ENCODE results near the gene NRN1L. TPM values are rescaled to one million over a fixed set of nuclear protein-coding genes. Genes with fewer than 3 reads are reported as not detected.
"Not testable (repeated sequence)": the region's sequence is repeated elsewhere in the genome, so short reads cannot be mapped to it uniquely, and the experiment has no call there.

Gene NRN1L
- not detected for total RNA-seq

DNA sequence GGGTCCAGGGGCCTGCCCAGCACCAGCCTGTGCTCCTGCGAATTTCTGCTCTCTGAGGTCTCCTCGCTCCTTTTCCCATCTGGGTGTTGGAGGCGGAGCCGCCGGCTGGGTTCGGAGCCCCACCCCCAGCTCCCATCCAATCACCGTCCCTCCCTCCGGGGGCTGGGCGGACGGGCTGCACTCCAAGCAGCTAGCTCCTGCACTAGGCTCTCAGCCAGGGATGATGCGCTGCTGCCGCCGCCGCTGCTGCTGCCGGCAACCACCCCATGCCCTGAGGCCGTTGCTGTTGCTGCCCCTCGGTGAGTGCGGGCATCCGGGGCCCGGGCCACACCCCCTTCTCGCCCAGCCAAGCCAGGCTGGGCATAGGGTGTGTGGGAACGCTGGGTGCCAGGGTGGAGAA is at the start of gene NRN1L:
NRN1L (plus strand) TSS at position 202 of the 400 bp plus-strand sequence; CDS start at position 221, 19 bp downstream.
- DNase-seq = no peak

GRCh38 chr16:67837190-67837589 is 47.5 kb upstream of the NRN1L start:
- not testable (repeated sequence) for DNase-seq

GRCh38 chr16:67837811-67838210 is 46.9 kb upstream of the NRN1L start:
- DNase-seq = no peak

GRCh38 chr16:67841198-67841815 is 43.4 kb upstream of the NRN1L start:
- DNase-seq = no peak

DNA sequence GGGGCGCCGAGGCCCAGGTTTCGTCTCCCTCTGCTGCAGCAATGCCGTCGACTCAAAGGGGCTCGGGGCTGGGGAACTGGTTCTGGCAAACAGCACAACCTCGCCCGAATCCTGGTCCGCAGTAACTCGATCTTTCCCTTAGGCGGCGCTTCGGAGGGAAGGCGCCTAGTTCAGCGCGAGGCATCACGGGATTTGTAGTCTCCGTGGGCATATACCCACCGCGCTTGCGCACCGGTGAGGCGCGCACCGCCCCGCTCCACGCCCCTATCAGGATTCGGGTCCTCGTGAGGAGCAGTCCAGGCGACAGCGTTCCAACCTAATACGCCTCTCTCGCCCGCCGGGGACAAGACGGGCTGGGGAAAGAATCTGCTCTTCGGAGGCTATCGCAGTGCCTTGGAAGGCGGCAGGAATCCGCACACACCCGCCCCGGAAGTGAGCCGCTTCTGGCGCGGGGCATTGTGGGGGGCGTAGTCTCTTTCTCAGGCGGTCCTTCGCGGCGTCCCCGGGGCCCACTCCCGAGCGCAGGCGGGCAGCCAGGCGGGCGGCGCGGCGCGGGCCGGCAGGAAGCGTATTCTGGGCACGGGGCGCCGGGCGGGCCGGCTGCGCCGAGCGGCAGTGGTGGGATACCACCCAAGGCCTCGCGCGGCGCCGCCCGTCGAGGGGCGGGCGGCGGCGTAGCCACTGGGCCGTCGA is 42.7 kb upstream of the NRN1L start, which contains the start of gene THAP11:
THAP11 (plus strand) TSS at position 505 of the 693 bp plus-strand sequence. CDS start 235 bp downstream, outside the sequence.
- DNase-seq = peak; percentile 93

DNA sequence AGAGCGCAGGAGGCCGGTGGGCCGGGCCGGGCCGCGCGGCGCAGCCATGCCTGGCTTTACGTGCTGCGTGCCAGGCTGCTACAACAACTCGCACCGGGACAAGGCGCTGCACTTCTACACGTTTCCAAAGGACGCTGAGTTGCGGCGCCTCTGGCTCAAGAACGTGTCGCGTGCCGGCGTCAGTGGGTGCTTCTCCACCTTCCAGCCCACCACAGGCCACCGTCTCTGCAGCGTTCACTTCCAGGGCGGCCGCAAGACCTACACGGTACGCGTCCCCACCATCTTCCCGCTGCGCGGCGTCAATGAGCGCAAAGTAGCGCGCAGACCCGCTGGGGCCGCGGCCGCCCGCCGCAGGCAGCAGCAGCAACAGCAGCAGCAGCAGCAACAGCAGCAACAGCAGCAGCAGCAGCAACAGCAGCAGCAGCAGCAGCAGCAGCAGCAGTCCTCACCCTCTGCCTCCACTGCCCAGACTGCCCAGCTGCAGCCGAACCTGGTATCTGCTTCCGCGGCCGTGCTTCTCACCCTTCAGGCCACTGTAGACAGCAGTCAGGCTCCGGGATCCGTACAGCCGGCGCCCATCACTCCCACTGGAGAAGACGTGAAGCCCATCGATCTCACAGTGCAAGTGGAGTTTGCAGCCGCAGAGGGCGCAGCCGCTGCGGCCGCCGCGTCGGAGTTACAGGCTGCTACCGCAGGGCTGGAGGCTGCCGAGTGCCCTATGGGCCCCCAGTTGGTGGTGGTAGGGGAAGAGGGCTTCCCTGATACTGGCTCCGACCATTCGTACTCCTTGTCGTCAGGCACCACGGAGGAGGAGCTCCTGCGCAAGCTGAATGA is 42.0 kb upstream of the NRN1L start:
- peak; percentile 63 for DNase-seq

GRCh38 chr16:67843343-67843765 is 41.3 kb upstream of the NRN1L start:
- DNase-seq = no peak

GRCh38 chr16:67844497-67844896 is 40.2 kb upstream of the NRN1L start:
- DNase-seq = no peak

GRCh38 chr16:67845291-67846062 is 39.2 kb upstream of the NRN1L start:
- DNase-seq = no peak

DNA sequence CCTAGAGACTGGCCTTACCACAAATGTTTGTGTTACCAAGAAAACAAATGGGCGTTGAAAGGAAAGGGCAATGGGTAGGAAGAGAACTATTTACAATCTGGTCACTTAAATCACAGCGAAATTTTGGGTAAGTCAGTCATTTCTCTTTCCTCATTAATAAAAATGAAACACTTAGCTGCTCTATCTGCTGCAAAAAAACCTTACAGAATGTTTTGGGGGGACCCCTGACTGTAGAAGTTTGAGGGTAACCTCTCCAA is 38.7 kb upstream of the NRN1L start:
- DNase-seq = no peak

DNA sequence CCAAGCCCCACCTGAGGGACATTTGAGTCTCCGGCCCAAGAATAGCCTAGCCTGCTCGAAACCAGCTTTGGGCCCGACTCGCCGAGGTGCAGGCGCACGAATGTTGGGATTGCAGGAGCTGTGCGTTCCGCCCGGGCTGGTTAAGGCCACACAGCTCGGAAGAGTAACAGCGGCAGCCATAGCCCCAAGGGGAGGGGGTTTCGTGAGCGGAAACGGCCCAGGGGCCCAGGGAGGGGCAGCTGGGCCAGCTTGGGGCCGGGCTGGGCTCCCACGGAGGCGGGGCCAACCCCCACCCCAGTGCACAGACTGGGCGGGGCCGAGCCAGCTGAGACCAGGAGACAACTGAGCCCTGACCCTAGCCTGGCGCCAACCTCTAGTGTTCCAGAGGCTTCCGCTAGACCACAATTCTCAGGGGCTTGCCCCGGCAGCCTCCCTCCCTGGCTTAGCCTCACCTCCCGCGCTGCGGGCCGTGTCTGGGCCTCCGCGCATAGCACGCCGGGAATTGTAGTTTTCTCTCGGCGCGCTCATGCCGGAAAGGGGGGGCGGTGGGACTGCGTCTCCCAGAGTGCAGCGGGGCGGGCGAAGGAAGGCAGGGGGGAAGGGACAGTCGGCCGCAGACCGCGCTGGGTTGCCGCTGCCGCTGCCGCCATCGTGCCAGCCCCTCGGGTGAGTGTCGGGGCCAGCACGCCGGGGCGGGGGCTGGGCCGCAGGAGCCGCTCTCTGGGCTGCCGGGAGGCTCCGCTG is 38.2 kb upstream of the NRN1L start, which contains the start of gene NUTF2:
NUTF2 (plus strand) TSS at position 614 of the 744 bp plus-strand sequence. CDS start 18,198 bp downstream, outside the sequence.
- peak; percentile 96 for DNase-seq

DNA sequence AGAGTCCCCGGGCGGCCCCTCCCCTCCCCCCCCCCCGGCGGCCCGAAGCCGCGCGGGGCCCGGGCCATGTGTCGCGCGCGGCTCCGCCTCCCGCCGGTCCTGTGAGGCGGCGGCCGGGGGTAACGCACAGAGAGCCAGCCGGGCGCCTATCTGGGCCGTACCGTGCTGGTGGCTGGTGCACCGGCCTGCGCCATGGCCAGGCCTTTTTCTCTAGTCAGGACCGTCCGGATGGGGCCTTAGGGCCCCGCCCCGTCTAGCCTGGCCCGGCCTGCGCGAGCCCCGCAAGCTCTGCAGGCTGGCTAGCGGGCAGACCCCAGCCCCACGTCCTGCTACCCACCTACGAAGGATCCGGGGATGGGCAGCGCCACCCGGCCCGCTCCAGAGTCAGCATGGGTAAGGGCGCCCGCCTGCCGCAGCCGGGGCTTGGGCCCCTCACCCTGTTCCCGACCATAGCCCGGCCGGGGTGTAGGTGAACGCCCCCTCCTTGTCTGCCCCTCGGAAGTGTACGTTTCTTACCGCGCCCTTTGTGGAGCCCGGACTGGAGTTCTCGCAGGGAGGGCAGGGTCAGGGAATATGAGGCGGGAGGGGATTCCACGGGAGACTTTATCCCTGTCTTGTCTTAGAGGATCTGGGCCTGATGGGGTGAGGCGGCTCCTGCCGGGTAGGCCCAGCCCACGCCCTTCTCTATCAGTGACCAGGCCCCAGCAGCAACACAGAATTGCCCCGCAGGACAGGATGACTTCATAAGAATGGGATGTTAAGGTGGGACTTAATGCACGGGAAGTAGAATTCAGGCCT is 37.4 kb upstream of the NRN1L start, which contains the start of gene CENPT:
CENPT (minus strand) TSS at position 630 of the 798 bp plus-strand sequence. CDS start 13,834 bp downstream, outside the sequence.
- DNase-seq = no peak

GRCh38 chr16:67848118-67848517 is 36.6 kb upstream of the NRN1L start:
- no peak for DNase-seq

- no peak for DNase-seq
Observed at GRCh38 chr16:67853670-67854069, 31.0 kb upstream of the NRN1L start.

DNA sequence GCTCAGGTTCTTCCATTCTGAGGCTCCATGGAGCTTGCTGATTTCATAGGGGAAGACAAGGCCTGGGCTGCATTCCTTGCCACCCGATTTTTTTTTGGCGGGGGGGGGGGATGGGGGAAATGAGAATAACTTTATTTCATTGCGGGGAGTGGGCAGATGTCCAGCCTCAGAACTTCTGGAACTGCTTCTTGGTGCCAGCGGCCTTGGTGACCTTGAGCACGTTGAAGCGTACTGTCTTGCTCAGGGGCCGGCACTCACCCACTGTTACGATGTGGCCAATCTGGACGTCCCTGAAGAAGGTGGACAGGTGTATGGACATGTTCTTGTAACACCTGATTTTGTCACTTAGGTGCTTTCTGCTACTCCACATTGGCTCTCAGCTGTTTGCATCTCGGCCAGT is 28.9 kb upstream of the NRN1L start:
- no peak for DNase-seq

GRCh38 chr16:67856927-67857546 is 27.6 kb upstream of the NRN1L start:
- no peak for DNase-seq

DNA sequence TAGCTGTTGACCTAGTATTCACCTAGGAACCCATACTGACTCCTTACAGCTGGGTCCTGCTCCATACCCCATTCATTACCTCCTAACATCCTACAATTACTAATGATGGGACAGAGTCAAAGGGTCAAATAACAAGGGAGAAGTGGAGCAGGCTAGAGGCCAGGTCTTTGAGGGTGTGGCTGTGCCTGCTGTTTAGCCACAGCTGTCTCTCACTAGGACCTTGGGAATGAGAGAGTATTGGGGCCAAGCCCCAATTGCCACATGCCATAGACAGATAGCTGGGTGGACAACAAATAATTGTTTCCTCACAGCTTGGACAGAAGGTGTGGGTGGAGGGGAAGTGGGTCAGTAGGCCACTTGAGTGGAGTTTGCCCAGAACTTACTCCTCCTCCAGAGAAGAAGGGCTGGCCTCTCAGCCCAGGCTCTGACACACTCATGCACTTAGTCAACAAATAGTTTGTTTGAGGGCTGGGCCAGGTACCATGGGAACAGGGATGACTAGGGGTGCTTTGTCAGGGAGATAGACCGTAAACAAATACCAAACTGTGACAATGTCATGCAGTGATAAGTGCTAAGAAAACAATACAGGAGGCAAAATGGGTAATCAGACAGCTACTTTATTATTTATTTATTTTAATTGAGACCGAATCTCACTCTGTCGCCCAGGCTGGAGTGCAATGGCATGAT is 27.0 kb upstream of the NRN1L start:
- peak; percentile 19 for DNase-seq

DNA sequence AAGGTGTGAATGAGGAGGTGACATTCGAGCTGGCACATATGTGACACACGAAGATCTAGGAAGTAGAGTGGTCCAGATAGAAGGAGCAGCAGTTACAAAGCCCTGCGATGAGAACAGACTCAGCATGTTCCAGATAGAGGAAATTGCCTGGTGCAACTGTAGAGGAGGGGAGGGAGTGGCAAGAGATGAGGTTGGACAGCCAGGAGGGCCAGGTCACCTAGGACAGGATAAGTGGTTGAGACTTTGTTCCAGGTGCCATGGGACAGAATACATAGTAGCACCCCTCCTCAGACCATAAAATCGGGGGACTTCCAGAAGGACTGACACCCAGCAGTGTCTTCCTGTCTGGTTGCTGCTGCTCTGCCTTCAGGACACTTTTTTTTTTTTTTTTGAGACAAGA is 26.2 kb upstream of the NRN1L start:
- DNase-seq = no peak

GRCh38 chr16:67860589-67861398 is 23.9 kb upstream of the NRN1L start:
- no peak for DNase-seq
